ENCODE measurements around the gene PDZRN3. TPM values are rescaled to one million over a fixed set of nuclear protein-coding genes. Genes with fewer than 3 reads are reported as not detected.

Gene PDZRN3
- total and polyA plus RNA-seq, 2 donors (not counting 3 experiments of a cell fraction or from before 2014, with no cell fraction given) = not detected

DNA sequence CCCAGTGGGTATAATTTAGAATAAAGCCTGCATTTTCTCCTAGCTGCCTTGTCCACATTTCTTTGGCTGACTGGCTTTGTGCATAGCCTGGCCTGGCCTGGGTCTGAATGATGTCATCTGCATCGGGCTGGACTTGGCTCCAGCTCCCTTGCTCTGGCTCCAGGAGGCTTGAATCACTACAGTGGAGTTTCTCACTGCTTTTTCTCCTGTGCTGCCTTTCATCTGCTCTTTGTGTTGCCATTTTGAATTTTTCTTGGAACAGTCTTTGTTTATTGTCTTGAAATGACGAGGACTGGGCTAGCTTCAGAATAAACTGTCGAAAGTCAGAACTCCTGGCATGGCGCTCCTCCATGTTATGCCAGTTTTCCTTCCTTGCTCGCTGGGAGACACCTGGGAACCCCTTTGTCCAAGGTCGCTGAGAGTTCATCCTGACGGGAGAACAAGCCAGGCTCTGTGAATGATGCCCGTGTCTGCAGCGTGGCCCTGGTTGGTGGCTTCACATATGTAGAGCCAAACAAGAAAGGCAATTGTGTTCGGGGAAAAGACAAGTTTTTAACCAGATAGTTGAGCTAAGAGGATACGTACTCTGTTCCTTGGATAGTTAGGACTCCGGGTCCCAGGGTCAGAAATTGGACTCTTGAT lies 258.9 kb downstream of the PDZRN3 start:
- Histone ChIP-seq H3K4me2 (ENCODE audit: insufficient read depth, low read length) (no peak overlapping the region), H3K9ac (replicated peaks; ENCODE audit: extremely low read depth, insufficient read depth, low read length) (no peak overlapping the region), H3K9me1 (replicated peaks; ENCODE audit: control insufficient read depth, extremely low read depth, insufficient read depth, low read length) (no peaks in the 10 kb centered on the region), H3K4me3 (replicated peaks in 1 of 3; ENCODE audit: insufficient read depth in 1 of 3, low read depth in 1 of 3, low read length in 3 of 3) (no peak overlapping the region), H3K4me1 (ENCODE audit: control insufficient read depth, extremely low read depth, insufficient read depth, low read length) (no peaks in the 10 kb centered on the region), H3K79me2 (ENCODE audit: control insufficient read depth, insufficient read depth, low read length) (no peaks in the 10 kb centered on the region), H3K36me3 (ENCODE audit: control insufficient read depth in 2 of 2, extremely low read depth in 1 of 2, insufficient read depth in 2 of 2, low read length in 2 of 2) (no peaks in the 10 kb centered on the region), H4K20me1 (replicated peaks; ENCODE audit: control insufficient read depth, extremely low read depth, insufficient read depth, low read length) (no peaks in the 10 kb centered on the region), H2AFZ (ENCODE audit: low read depth, low read length) (no peak overlapping the region), H3K27me3 (ENCODE audit: control insufficient read depth in 2 of 2, insufficient read depth in 2 of 2, low read length in 2 of 2) (no peaks in the 10 kb centered on the region), H3K9me3 (replicated peaks; ENCODE audit: control insufficient read depth, insufficient read depth, low read length) (no peaks in the 10 kb centered on the region), H3K27ac (ENCODE audit: insufficient read depth, low read depth, low read length) (no peak overlapping the region)
- TF ChIP-seq FOS (IDR thresholded peaks at IDR 0.05; ENCODE audit: borderline replicate concordance, insufficient read depth, low read length) (no peak), EZH2 (IDR thresholded peaks at IDR 0.05; ENCODE audit: borderline replicate concordance, low read depth, low read length, severe bottlenecking) (no peak), JUN (IDR thresholded peaks at IDR 0.05; ENCODE audit: borderline replicate concordance, insufficient read depth, insufficient read length, low read depth) (no peak), MAX (IDR thresholded peaks at IDR 0.05; ENCODE audit: insufficient read depth, insufficient read length) (no peak), GATA2 (IDR thresholded peaks at IDR 0.05; ENCODE audit: insufficient read depth, insufficient read length, low read depth, low read length) (no peak), POLR2A (IDR thresholded peaks at IDR 0.05; ENCODE audit: low read depth, low read length) (no peak), MYC (IDR thresholded peaks at IDR 0.05; ENCODE audit: low read depth, low read length) (no peak), CTCF (IDR thresholded peaks at IDR 0.05; ENCODE audit: extremely low read depth in 1 of 2, insufficient read depth in 1 of 2, low read depth in 1 of 2, low read length in 2 of 2) (no peak)
- ChIA-PET CTCF (no interaction called here), POLR2A (no interaction called here)
- intact Hi-C loops (cut with micrococcal nuclease) = no loop called here
- FAIRE-seq = no peak
- no TSS peak for BruUV-seq (replicated peaks)
- DNase-seq (ENCODE audit: low read depth, low spot score) = no peak
- dilution Hi-C loops (cut with MboI; ENCODE audit: extremely low pct_ligation_motif_present, low sequenced_read_pairs) = no loop called here
